ENCODE measurements around the gene IL4. TPM values are rescaled to one million over a fixed set of nuclear protein-coding genes. Genes with fewer than 3 reads are reported as not detected.

IL4 gene
- total RNA-seq, 1 donor, result not detected

- Histone ChIP-seq H3K36me3 (ENCODE audit: insufficient read depth, low read length) (peaks cover 45% of the 10 kb centered on the region), H3K27me3 (ENCODE audit: insufficient read depth, low read length) (no peaks in the 10 kb centered on the region), H2AFZ (ENCODE audit: low read length) (no peak overlapping the region), H3K4me3 (ENCODE audit: insufficient read depth, low read length) (no peak overlapping the region), H3K27ac (ENCODE audit: low read depth, low read length) (no peak overlapping the region), H3K4me2 (ENCODE audit: insufficient read depth, low read length) (no peak overlapping the region), H3K4me1 (ENCODE audit: insufficient read depth, low read length) (no peaks in the 10 kb centered on the region), H3K79me2 (ENCODE audit: insufficient read depth, low read length) (no peaks in the 10 kb centered on the region), H3K9me3 (ENCODE audit: low read depth, low read length) (no peaks in the 10 kb centered on the region), H4K20me1 (ENCODE audit: insufficient read depth, low read length) (no peaks in the 10 kb centered on the region)
- DNase-seq (ENCODE audit: insufficient read length, low spot score, missing footprints), result no peak
- TF ChIP-seq CTCF (IDR thresholded peaks at IDR 0.05; ENCODE audit: extremely low read depth, low read depth, low read length), result no peak
Observed at GRCh38 chr5:132641241-132641723, 32.5 kb upstream of the IL4 start.

- H3K79me2 ChIP-seq (ENCODE audit: insufficient read depth, low read length), result no peaks in the 10 kb centered on the region
- no peak overlapping the region for H3K4me2 ChIP-seq (ENCODE audit: insufficient read depth, low read length)
- no peak overlapping the region for H2AFZ ChIP-seq (ENCODE audit: low read length)
- H4K20me1 ChIP-seq (ENCODE audit: insufficient read depth, low read length), result no peaks in the 10 kb centered on the region
- no peaks in the 10 kb centered on the region for H3K4me1 ChIP-seq (ENCODE audit: insufficient read depth, low read length)
- no peak overlapping the region for H3K27ac ChIP-seq (ENCODE audit: low read depth, low read length)
- H3K4me3 ChIP-seq (ENCODE audit: insufficient read depth, low read length), result no peak overlapping the region
- H3K9me3 ChIP-seq (ENCODE audit: low read depth, low read length), result no peaks in the 10 kb centered on the region
- TF ChIP-seq CTCF (IDR thresholded peaks at IDR 0.05; ENCODE audit: extremely low read depth, low read depth, low read length), result no peak
- peaks cover 45% of the 10 kb centered on the region for H3K36me3 ChIP-seq (ENCODE audit: insufficient read depth, low read length)
- no peak for DNase-seq (ENCODE audit: insufficient read length, low spot score, missing footprints)
- H3K27me3 ChIP-seq (ENCODE audit: insufficient read depth, low read length), result no peaks in the 10 kb centered on the region
Observed at GRCh38 chr5:132641841-132642240, 31.9 kb upstream of the IL4 start.

DNA sequence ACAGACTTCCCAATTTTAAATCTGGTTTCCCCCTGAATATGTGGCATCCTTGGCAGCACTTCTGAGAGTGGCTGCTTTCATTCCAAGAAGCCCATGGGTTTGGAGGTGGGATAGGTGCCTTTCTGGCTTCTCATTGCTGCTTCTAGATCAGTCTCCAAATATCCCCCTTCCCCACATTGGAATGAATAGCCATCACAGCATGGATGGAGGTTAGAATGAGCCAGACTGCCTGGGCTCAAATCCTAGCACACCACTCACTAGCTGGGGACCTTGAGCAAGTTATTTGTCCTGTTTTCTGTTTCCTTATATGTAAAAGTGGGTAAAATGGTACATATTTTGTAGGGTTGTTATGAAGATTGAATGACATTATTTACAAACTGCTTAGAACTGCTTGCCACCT is 29.6 kb upstream of the IL4 start:
- Histone ChIP-seq H3K27ac (ENCODE audit: low read depth, low read length) (no peak overlapping the region), H3K36me3 (ENCODE audit: insufficient read depth, low read length) (peaks cover 34% of the 10 kb centered on the region), H4K20me1 (ENCODE audit: insufficient read depth, low read length) (no peaks in the 10 kb centered on the region), H2AFZ (ENCODE audit: low read length) (no peak overlapping the region), H3K4me2 (ENCODE audit: insufficient read depth, low read length) (no peak overlapping the region), H3K9me3 (ENCODE audit: low read depth, low read length) (no peaks in the 10 kb centered on the region), H3K4me3 (ENCODE audit: insufficient read depth, low read length) (no peak overlapping the region), H3K4me1 (ENCODE audit: insufficient read depth, low read length) (no peaks in the 10 kb centered on the region), H3K27me3 (ENCODE audit: insufficient read depth, low read length) (no peaks in the 10 kb centered on the region), H3K79me2 (ENCODE audit: insufficient read depth, low read length) (no peaks in the 10 kb centered on the region)
- TF ChIP-seq CTCF (IDR thresholded peaks at IDR 0.05; ENCODE audit: extremely low read depth, low read depth, low read length), result no peak
- DNase-seq (ENCODE audit: insufficient read length, low spot score, missing footprints), result no peak

GRCh38 chr5:132646583-132647266 is 27.1 kb upstream of the IL4 start:
- no peak overlapping the region for H2AFZ ChIP-seq (ENCODE audit: low read length)
- no peak overlapping the region for H3K4me3 ChIP-seq (ENCODE audit: insufficient read depth, low read length)
- no peak overlapping the region for H3K27ac ChIP-seq (ENCODE audit: low read depth, low read length)
- DNase-seq (ENCODE audit: insufficient read length, low spot score, missing footprints), result no peak
- H4K20me1 ChIP-seq (ENCODE audit: insufficient read depth, low read length), result no peaks in the 10 kb centered on the region
- H3K36me3 ChIP-seq (ENCODE audit: insufficient read depth, low read length), result peaks cover 16% of the 10 kb centered on the region
- no peaks in the 10 kb centered on the region for H3K9me3 ChIP-seq (ENCODE audit: low read depth, low read length)
- H3K27me3 ChIP-seq (ENCODE audit: insufficient read depth, low read length), result no peaks in the 10 kb centered on the region
- no peaks in the 10 kb centered on the region for H3K79me2 ChIP-seq (ENCODE audit: insufficient read depth, low read length)
- H3K4me2 ChIP-seq (ENCODE audit: insufficient read depth, low read length), result no peak overlapping the region
- no peaks in the 10 kb centered on the region for H3K4me1 ChIP-seq (ENCODE audit: insufficient read depth, low read length)
- TF ChIP-seq CTCF (IDR thresholded peaks at IDR 0.05; ENCODE audit: extremely low read depth, low read depth, low read length), result no peak
